OCI-LY3 (cell line): ENCODE results near the gene ZNF653.

Experiments used
- CTCF ChIP-seq: fragments of 200-600, 300-600 bp; sonication (generic); IDR thresholded peaks from 2 replicates; pipeline ENCODE4 v1.5.1; 2014; ENCODE audit warnings: antibody characterized with exemption, low read length, low read depth
- EZH2phosphoT487 ChIP-seq: fragments of 200-600 bp; shearing (Covaris generic); IDR thresholded peaks from 2 replicates; pipeline ENCODE4 v1.6.1; 2018; ENCODE audit warnings: antibody characterized with exemption, mixed run types, low read depth

DNA sequence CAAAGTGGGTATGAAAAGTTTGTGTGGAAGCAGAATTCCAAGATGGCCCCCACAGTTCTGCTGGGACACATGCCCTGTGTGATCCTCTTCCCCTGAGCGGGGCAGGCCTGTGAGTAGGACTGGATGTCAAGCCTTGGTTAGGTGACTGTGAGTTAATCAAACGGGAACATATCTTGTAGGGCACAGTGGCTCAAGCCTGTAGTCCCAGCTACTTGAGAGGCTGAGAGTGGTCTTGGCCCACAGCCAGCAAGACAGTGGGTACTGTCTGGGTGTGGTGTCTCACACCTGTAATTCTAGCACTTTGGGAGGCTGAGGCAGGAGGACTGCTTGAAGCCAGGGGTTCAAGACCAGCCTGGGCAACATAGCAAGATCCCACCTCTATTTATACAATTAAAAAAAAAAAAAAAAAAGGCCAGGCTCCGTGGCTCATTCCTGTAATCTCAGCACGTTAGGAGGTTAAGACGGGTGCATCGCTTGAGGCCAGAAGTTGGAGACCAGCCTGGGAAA lies 6.4 kb downstream of the ZNF653 start:
- TF ChIP-seq CTCF (no peak), EZH2phosphoT487 (no peak)
